CD8-positive, alpha-beta memory T cell (primary cell): ENCODE measurements around the gene SMYD3. TPM values are rescaled to one million over a fixed set of nuclear protein-coding genes. Genes with fewer than 3 reads are reported as not detected.
"Not testable (repeated sequence)": the region's sequence is repeated elsewhere in the genome, so short reads cannot be mapped to it uniquely, and the experiment has no call there.

Experiments
- CTCF ChIA-PET: fragments of 350-600 bp; sonication (Branson Sonifier 250); formaldehyde crosslinking; loops from one replicate; lab custom pipeline; 2021; ENCODE audit warnings: antibody characterized with exemption; lab: Charles Lee
- POLR2A ChIA-PET: fragments of 350-600 bp; sonication (Branson Sonifier 250); formaldehyde crosslinking; loops from one replicate; lab custom pipeline; 2021; ENCODE audit warnings: antibody characterized with exemption; lab: Charles Lee
- DNase-seq, 5 donors: peaks; one replicate each; pipeline versions ENCODE4 v3.0.0 to v3.0.0-alpha.2; 2020 to 2022; ENCODE audit warnings: mixed read lengths in 1 of 5
- H3K27ac ChIP-seq: one replicate; pipeline ENCODE4 v1.7.0; 2013; ENCODE audit warnings: low read depth, mild to moderate bottlenecking, low read length, moderate library complexity
- H3K27me3 ChIP-seq: 2 replicates; pipeline ENCODE4 v1.7.0; 2013; ENCODE audit warnings: low read length, mild to moderate bottlenecking; ENCODE audit not compliant: insufficient read depth, poor library complexity, severe bottlenecking
- H3K36me3 ChIP-seq: 2 replicates; pipeline ENCODE4 v1.7.0; 2013; ENCODE audit warnings: mild to moderate bottlenecking, low read length, moderate library complexity; ENCODE audit not compliant: insufficient read depth
- H3K4me1 ChIP-seq: 2 replicates; pipeline ENCODE4 v1.7.0; 2013; ENCODE audit warnings: mild to moderate bottlenecking, low read length, moderate library complexity; ENCODE audit not compliant: insufficient read depth
- H3K4me3 ChIP-seq: 2 replicates; pipeline ENCODE4 v1.7.0; 2013; ENCODE audit warnings: mild to moderate bottlenecking, low read length
- H3K9me3 ChIP-seq: 2 replicates; pipeline ENCODE4 v1.7.0; 2013; ENCODE audit warnings: mild to moderate bottlenecking, low read length
- H3K27ac Mint-ChIP-seq, 8 donors: one replicate each; pipeline ENCODE4 v1.8.0; 2020 to 2021; ENCODE audit warnings: mixed read lengths in 8 of 8, mild to moderate bottlenecking in 6 of 8, inconsistent platforms in 3 of 8, moderate library complexity in 3 of 8
- H3K27me3 Mint-ChIP-seq, 2 donors: one replicate each; pipeline ENCODE4 v1.8.0; 2020 to 2021; ENCODE audit warnings: mixed read lengths in 2 of 2, mild to moderate bottlenecking in 1 of 2, moderate library complexity in 1 of 2
- H3K36me3 Mint-ChIP-seq, 3 donors: one replicate each; pipeline ENCODE4 v1.8.0; 2020 to 2021; ENCODE audit warnings: mixed read lengths in 3 of 3, inconsistent platforms in 1 of 3, mild to moderate bottlenecking in 1 of 3
- H3K4me1 Mint-ChIP-seq, 3 donors: one replicate each; pipeline ENCODE4 v1.8.0; 2020 to 2021; ENCODE audit warnings: mixed read lengths in 3 of 3, inconsistent platforms in 1 of 3, mild to moderate bottlenecking in 1 of 3
- H3K4me3 Mint-ChIP-seq, 7 donors: one replicate each; pipeline ENCODE4 v1.8.0; 2020 to 2021; ENCODE audit warnings: mixed read lengths in 7 of 7, mild to moderate bottlenecking in 6 of 7, moderate library complexity in 4 of 7, inconsistent platforms in 2 of 7
- H3K9me3 Mint-ChIP-seq, 5 donors: one replicate each; pipeline ENCODE4 v1.8.0; 2020 to 2022; ENCODE audit warnings: mixed read lengths in 5 of 5, mild to moderate bottlenecking in 3 of 5, moderate library complexity in 2 of 5, inconsistent platforms in 1 of 5
- polyA plus RNA-seq: library from polyadenylated mRNA; unstranded; fragments of 300-500 nt; fragmentation: Illumina TruSeq; gene quantifications from one replicate; pipeline ENCODE4 v1.2.3, GENCODE V29; 2021
- total RNA-seq, 2 experiments: library from RNA; stranded (reverse); gene quantifications; one replicate each; pipeline ENCODE4 v1.2.3, GENCODE V29; 2021

Gene SMYD3
- total and polyA plus RNA-seq, 3 experiments from 2014 or later: 12.4 to 31.7 (median 14.5) TPM

DNA sequence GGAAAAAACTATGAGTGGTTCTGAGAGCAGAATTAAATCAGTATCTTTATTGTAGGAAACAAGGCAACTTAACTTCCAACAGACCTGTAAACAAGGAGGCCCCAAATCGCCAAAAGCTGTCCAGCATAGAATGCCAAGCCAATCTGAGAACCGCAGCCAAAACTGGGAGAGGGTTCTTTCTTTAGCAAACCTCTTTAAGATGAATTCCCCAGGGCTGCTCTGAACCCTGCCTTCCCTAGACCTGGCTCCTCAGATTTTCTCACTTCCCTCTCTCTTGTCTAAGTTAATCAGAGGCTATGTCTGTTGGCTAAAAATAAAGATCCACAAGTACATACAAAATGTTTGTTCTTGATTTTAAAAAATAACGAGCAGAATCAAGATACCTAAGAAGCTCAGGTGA lies 141.4 kb downstream of the SMYD3 start:
- ChIA-PET CTCF (no interaction called here), POLR2A (no interaction called here)
- Mint-ChIP-seq H3K9me3 (peaks cover 6 to 24% (median 10%) of the 10 kb centered on the region in 5 donors), H3K27me3 (no peaks in the 10 kb centered on the region), H3K36me3 (peaks cover 2 to 56% (median 9%) of the 10 kb centered on the region in 3 donors), H3K4me1 (peaks cover 6 to 22% (median 15%) of the 10 kb centered on the region in 3 donors), H3K27ac (peak overlapping the region in 1 of 8 donors; percentile 58), H3K4me3 (peak overlapping the region in 1 of 7 donors; percentile 19)
- no peak for DNase-seq
- no peaks in the 10 kb centered on the region for H3K27me3 ChIP-seq
- no peaks in the 10 kb centered on the region for H3K9me3 ChIP-seq
- no peaks in the 10 kb centered on the region for H3K4me1 ChIP-seq
- H3K36me3 ChIP-seq: no peaks in the 10 kb centered on the region
- no peak overlapping the region for H3K27ac ChIP-seq
- H3K4me3 ChIP-seq: no peak overlapping the region

DNA sequence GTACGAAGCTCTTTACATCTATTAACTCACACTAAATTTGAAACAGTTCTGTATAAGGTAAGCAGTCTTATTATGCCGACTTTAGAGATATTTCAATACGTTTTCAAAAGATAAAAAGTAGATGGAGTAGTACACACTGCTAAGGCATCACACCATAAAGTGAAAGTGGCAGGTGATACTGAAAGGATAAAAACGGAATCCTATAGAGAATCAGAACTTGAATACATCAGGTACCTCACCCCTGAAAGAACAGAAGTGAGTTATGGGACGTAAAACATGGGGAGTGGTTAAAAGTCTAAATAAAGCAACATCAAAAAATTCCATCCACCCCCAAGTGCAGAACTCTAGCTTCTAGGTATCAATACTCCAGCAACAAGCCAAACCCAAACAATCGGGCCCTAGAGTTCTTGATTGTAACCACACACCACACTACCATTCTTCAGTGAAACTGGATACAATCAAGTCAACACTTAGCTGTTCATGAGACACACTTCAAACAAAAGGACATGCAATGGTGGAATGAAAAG lies 142.6 kb downstream of the SMYD3 start:
- H3K27me3 Mint-ChIP-seq: no peaks in the 10 kb centered on the region
- Histone ChIP-seq H3K27ac (no peak overlapping the region), H3K4me1 (no peaks in the 10 kb centered on the region), H3K4me3 (no peak overlapping the region), H3K27me3 (no peaks in the 10 kb centered on the region), H3K9me3 (no peaks in the 10 kb centered on the region), H3K36me3 (no peaks in the 10 kb centered on the region)
- peaks cover 2 to 57% (median 9%) of the 10 kb centered on the region in 3 donors for H3K36me3 Mint-ChIP-seq
- H3K27ac Mint-ChIP-seq: no peak overlapping the region
- ChIA-PET POLR2A (no interaction called here), CTCF (interaction anchor here (0.7 kb wide), 1 partner anchor 30 kb away, joined by 3 read pairs; no protein-coding TSS in a partner anchor)
- H3K4me1 Mint-ChIP-seq: peaks cover 8 to 22% (median 17%) of the 10 kb centered on the region in 3 donors
- peak overlapping the region in 1 of 7 donors; percentile 39 for H3K4me3 Mint-ChIP-seq
- no peak for DNase-seq
- peaks cover 6 to 35% (median 12%) of the 10 kb centered on the region in 5 donors for H3K9me3 Mint-ChIP-seq

DNA sequence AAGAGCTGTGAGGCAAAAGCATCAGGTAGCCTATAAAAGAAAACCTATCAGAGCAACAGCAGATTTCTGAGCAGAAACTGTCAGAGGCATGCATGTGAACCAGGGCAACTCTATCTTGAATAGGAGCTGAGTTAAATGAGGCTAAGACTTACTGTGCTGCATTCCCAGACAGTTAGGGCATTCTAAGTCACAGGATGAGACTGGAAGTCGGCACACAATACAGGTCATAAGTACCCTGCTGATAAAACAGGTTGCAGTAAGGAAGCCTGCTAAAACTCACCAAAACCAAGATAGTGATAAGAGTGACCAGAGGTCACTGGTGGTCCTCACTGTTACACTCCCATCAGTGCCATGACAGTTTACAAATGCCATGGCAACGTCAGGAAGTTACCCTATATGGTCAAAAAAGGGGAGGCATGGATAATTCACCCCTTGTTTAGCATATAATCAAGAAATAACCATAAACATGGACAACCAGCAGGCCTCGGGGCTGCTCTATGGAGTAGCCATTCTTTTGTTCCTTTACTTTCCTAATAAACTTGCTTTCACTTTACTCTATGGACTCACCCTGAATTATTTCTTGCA lies 150.0 kb downstream of the SMYD3 start:
- H3K27me3 ChIP-seq, CTCF ChIA-PET, H3K36me3 ChIP-seq, H3K27me3 Mint-ChIP-seq, H3K4me3 ChIP-seq, H3K27ac Mint-ChIP-seq, H3K4me1 ChIP-seq, POLR2A ChIA-PET, H3K4me3 Mint-ChIP-seq, DNase-seq, H3K9me3 ChIP-seq, H3K27ac ChIP-seq: not testable (repeated sequence)
- Mint-ChIP-seq H3K9me3 (peaks cover 6 to 66% (median 29%) of the 10 kb centered on the region in 5 donors), H3K4me1 (peaks cover 8 to 15% (median 11%) of the 10 kb centered on the region in 3 donors), H3K36me3 (peaks cover 10 to 86% (median 14%) of the 10 kb centered on the region in 3 donors)

DNA sequence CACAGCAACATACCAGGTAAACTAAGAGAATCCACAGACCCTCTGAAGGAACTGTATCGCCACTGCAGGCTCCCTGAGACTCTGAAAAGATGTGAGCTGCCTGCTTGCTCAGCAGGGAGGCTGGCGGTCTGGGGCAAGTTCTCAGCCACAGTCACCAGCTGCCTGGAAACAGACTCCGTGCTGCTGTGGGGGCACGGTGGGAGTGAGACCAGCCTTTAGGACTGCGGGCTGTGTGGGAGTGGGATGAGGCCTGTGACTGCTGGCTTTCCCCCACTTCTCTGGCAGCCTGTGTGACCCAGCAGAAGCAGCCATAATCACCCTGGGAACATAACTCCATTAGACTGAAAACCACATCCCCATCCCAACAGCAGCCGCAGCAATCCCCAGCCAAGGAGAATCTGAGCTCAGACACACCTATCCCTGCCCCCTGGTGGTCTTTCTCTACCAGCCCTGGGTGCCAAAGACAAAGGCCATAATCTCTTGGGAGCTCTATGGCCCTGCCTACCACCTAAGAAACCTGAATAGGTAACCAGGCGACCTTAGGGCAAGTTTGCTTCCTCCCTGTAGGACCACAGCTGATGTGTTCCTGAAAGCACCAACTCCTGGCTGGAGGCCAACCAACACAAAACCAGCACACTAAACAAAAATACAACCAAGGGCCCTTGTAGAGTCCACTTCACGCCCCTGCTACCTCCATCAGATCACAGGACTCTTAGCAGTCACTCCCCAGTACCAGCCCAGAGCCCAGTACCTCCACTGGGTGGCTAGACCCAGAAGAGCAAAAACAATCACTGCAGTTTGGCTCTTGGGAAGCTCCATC lies 151.5 kb downstream of the SMYD3 start:
- no peaks in the 10 kb centered on the region for H3K9me3 ChIP-seq
- peak overlapping the region in 1 of 7 donors; percentile 25 for H3K4me3 Mint-ChIP-seq
- H3K36me3 ChIP-seq: no peaks in the 10 kb centered on the region
- H3K27me3 Mint-ChIP-seq: no peaks in the 10 kb centered on the region
- peaks cover 11 to 82% (median 13%) of the 10 kb centered on the region in 3 donors for H3K36me3 Mint-ChIP-seq
- no peak overlapping the region for H3K27ac ChIP-seq
- no peak for DNase-seq
- H3K4me3 ChIP-seq: no peak overlapping the region
- POLR2A ChIA-PET: no interaction called here
- H3K27me3 ChIP-seq: no peaks in the 10 kb centered on the region
- H3K9me3 Mint-ChIP-seq: peaks cover 0 to 53% (median 18%) of the 10 kb centered on the region in 5 donors
- H3K27ac Mint-ChIP-seq: peak overlapping the region in 1 of 8 donors; percentile 47
- peaks cover 5 to 15% (median 11%) of the 10 kb centered on the region in 3 donors for H3K4me1 Mint-ChIP-seq
- CTCF ChIA-PET: no interaction called here
- no peaks in the 10 kb centered on the region for H3K4me1 ChIP-seq

DNA sequence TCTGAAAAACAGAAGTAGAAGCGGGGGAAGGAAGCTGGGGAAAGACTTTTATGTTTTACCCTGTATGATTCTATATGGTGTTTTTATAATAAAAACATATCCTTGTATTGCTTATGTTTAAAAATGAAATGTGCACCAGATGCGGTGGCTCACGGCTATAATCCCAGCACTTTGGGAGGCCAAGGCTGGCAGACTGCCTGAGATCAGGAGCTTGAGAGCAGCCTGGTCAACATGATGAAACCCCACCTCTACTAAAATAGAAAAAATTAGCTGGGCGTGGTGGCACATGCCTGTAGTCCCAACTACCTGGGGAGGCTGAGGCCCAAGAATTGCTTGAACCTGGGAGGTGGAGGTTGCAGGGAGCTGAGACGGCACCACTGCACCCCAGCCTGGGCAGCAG lies 155.4 kb downstream of the SMYD3 start:
- Mint-ChIP-seq H3K4me3 (no peak overlapping the region), H3K9me3 (peaks cover 0 to 28% (median under 1%) of the 10 kb centered on the region in 5 donors), H3K4me1 (peaks cover 0 to 7% (median 6%) of the 10 kb centered on the region in 3 donors), H3K36me3 (peaks cover 18 to 72% (median 30%) of the 10 kb centered on the region in 3 donors), H3K27me3 (no peaks in the 10 kb centered on the region), H3K27ac (no peak overlapping the region)
- ChIA-PET CTCF (no interaction called here), POLR2A (no interaction called here)
- Histone ChIP-seq H3K4me3 (no peak overlapping the region), H3K27me3 (no peaks in the 10 kb centered on the region), H3K27ac (no peak overlapping the region), H3K4me1 (no peaks in the 10 kb centered on the region), H3K36me3 (no peaks in the 10 kb centered on the region), H3K9me3 (no peaks in the 10 kb centered on the region)
- DNase-seq: no peak

DNA sequence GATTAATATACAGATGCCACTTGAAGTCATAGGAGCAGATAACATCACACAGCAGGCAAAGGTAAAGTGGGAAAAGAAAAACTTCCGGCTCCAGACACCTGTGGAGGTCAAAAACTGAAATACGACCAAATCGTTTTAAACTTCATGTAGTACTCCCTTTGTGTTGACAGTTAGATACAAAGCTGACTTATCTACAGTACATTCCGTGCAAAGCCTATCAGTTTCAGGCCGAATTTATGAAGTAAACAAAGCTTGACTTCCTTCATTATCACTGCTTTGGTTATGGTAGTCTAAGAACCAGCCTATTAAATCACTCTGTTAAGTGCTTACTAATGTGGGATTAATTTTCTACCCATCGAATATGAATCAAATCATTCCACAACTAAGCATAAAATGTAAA lies 156.3 kb downstream of the SMYD3 start:
- H3K27ac ChIP-seq: no peak overlapping the region
- H3K27ac Mint-ChIP-seq: no peak overlapping the region
- peaks cover 0 to 1% of the 10 kb centered on the region in 2 donors for H3K27me3 Mint-ChIP-seq
- POLR2A ChIA-PET: no interaction called here
- no peaks in the 10 kb centered on the region for H3K4me1 ChIP-seq
- peaks cover 0 to 7% (median 0%) of the 10 kb centered on the region in 3 donors for H3K4me1 Mint-ChIP-seq
- no peaks in the 10 kb centered on the region for H3K36me3 ChIP-seq
- no peak overlapping the region for H3K4me3 Mint-ChIP-seq
- CTCF ChIA-PET: no interaction called here
- H3K27me3 ChIP-seq: no peaks in the 10 kb centered on the region
- peaks cover 21 to 70% (median 33%) of the 10 kb centered on the region in 3 donors for H3K36me3 Mint-ChIP-seq
- H3K9me3 Mint-ChIP-seq: peaks cover 0 to 28% (median 4%) of the 10 kb centered on the region in 5 donors
- H3K4me3 ChIP-seq: no peak overlapping the region
- H3K9me3 ChIP-seq: no peaks in the 10 kb centered on the region
- no peak for DNase-seq

DNA sequence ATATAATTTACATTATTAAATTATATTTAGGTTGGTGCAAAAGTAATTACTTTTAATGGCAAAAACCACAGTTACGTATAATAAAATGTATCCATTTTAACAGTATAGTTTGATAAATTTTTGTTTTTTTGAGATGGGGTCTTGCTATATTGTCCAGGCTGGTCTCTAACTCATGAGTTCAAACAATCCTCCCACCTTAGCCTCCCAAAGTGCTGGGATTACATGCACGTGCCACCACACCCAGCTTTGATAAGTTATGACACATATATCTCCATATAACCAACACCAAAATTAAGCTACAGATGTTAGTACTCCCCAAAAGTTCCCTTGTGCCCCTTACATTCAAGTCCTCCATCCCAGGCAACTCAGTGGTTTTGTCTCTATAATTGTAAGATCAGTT lies 163.1 kb downstream of the SMYD3 start:
- no peak overlapping the region for H3K27ac ChIP-seq
- no peak for DNase-seq
- no peaks in the 10 kb centered on the region for H3K27me3 ChIP-seq
- no peaks in the 10 kb centered on the region for H3K9me3 ChIP-seq
- Mint-ChIP-seq H3K4me1 (peaks cover 5 to 10% (median 7%) of the 10 kb centered on the region in 3 donors), H3K4me3 (no peak overlapping the region), H3K27ac (no peak overlapping the region), H3K27me3 (peaks cover 0 to 1% of the 10 kb centered on the region in 2 donors), H3K36me3 (peaks cover 14 to 73% (median 26%) of the 10 kb centered on the region in 3 donors), H3K9me3 (peaks cover 0 to 45% (median 19%) of the 10 kb centered on the region in 5 donors)
- H3K36me3 ChIP-seq: no peaks in the 10 kb centered on the region
- H3K4me3 ChIP-seq: no peak overlapping the region
- H3K4me1 ChIP-seq: no peaks in the 10 kb centered on the region
- ChIA-PET POLR2A (no interaction called here), CTCF (no interaction called here)

DNA sequence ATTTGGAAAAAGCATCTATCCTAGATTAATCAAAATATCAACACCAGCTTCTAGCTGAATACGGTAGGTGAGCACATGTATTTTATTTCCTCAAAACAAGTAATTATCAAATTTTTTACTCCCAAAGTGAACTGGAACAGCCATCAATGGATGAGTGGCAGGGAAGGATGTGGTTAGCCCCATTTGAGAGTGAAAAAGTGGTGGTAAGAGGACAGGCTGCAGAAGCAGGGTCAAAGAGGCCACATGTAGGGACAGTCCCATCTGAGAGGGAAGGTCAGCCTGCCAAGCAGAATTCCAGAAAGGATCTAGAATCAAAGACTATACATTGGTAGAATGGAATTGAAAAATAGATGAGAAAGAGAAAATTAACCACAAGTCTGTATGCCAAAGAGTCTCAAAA lies 163.8 kb downstream of the SMYD3 start:
- DNase-seq: no peak
- Histone ChIP-seq H3K36me3 (no peaks in the 10 kb centered on the region), H3K4me3 (no peak overlapping the region), H3K4me1 (no peaks in the 10 kb centered on the region), H3K27ac (no peak overlapping the region), H3K9me3 (no peaks in the 10 kb centered on the region), H3K27me3 (no peaks in the 10 kb centered on the region)
- H3K36me3 Mint-ChIP-seq: peaks cover 11 to 76% (median 22%) of the 10 kb centered on the region in 3 donors
- peaks cover 0 to 45% (median 19%) of the 10 kb centered on the region in 5 donors for H3K9me3 Mint-ChIP-seq
- no peak overlapping the region for H3K4me3 Mint-ChIP-seq
- POLR2A ChIA-PET: no interaction called here
- no peak overlapping the region for H3K27ac Mint-ChIP-seq
- CTCF ChIA-PET: no interaction called here
- H3K27me3 Mint-ChIP-seq: peaks cover 0 to 1% of the 10 kb centered on the region in 2 donors
- peaks cover 5 to 10% (median 8%) of the 10 kb centered on the region in 3 donors for H3K4me1 Mint-ChIP-seq
